Calu3 (cell line): Measurements from ENCODE around the gene PRKCZ. TPM values are rescaled to one million over a fixed set of nuclear protein-coding genes. Genes with fewer than 3 reads are reported as not detected.

Experiments
- BruUV-seq: library from RNA; stranded (reverse); fragments of 400-500 nt; replicated peaks from 2 replicates; lab custom pipeline; 2021; lab: Mats Ljungman, UMichigan
- CTCF ChIA-PET: fragments of 300-600 bp; sonication (Branson Sonifier 250); formaldehyde crosslinking; loops from one replicate; lab custom pipeline; 2022; ENCODE audit warnings: antibody characterized with exemption; lab: Charles Lee
- DNase-seq: peaks from one replicate; pipeline ENCODE4 v3.0.0; 2022
- H3K27ac Mint-ChIP-seq: one replicate; pipeline ENCODE4 v1.8.0; 2022; ENCODE audit warnings: mixed read lengths; ENCODE audit not compliant: unreplicated experiment
- H3K27me3 Mint-ChIP-seq: one replicate; pipeline ENCODE4 v1.8.0; 2022; ENCODE audit warnings: mixed read lengths; ENCODE audit not compliant: unreplicated experiment
- H3K36me3 Mint-ChIP-seq: one replicate; pipeline ENCODE4 v1.8.0; 2022; ENCODE audit warnings: mild to moderate bottlenecking, moderate library complexity, mixed read lengths; ENCODE audit not compliant: insufficient read depth, unreplicated experiment
- H3K4me1 Mint-ChIP-seq: one replicate; pipeline ENCODE4 v1.8.0; 2022; ENCODE audit warnings: mild to moderate bottlenecking, low read depth, mixed read lengths; ENCODE audit not compliant: unreplicated experiment
- H3K4me3 Mint-ChIP-seq: one replicate; pipeline ENCODE4 v1.8.0; 2022; ENCODE audit warnings: mild to moderate bottlenecking, low read depth, moderate library complexity, mixed read lengths; ENCODE audit not compliant: unreplicated experiment
- H3K9me3 Mint-ChIP-seq: one replicate; pipeline ENCODE4 v1.8.0; 2022; ENCODE audit warnings: low read depth, mixed read lengths; ENCODE audit not compliant: unreplicated experiment
- intact Hi-C: fragments of 100-400 bp; cut with micrococcal nuclease; formaldehyde crosslinking; loops from one replicate; pipeline ENCODE4 v1.10.0; 2022; ENCODE audit not compliant: unreplicated experiment
- total RNA-seq: library from RNA; stranded (reverse); gene quantifications from 2 replicates; pipeline ENCODE4 v1.2.3, GENCODE V29; 2022
- TF ChIP-seq, protein P1 (sequence below): fragments of 200-600 bp; IDR thresholded peaks from one replicate; pipeline ENCODE4 v1.8.0; 2022; ENCODE audit warnings: antibody characterized with exemption; ENCODE audit not compliant: unreplicated experiment

Gene PRKCZ
- total RNA-seq, 1 experiment from 2014 or later = 26.0 TPM

DNA sequence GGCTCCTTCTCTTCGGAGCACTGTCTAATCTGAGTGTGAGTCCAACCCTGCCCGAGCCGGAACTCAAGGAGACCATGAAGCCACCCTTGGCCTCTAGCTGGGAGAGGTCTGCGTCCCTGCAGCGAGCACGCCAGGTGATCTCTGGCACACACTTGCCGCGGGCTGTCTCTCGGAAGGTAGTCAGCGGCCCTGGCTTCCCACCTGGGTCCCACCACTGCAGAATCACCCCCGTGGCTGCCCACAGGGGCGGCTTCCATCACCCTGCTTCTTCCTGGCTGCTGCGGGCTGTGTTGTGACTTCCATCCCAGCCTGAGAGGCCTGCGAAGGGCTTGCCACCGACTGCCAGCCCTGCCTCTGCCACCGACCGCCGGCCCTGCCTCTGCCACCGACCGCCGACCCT is 127.3 kb downstream of the PRKCZ start:
- Mint-ChIP-seq H3K4me1 (no peaks in the 10 kb centered on the region), H3K36me3 (peaks cover 15% of the 10 kb centered on the region), H3K4me3 (no peak overlapping the region), H3K9me3 (no peaks in the 10 kb centered on the region), H3K27ac (no peak overlapping the region), H3K27me3 (no peaks in the 10 kb centered on the region)
- BruUV-seq = no TSS peak
- intact Hi-C loops = no loop called here
- TF ChIP-seq, protein P1, sequence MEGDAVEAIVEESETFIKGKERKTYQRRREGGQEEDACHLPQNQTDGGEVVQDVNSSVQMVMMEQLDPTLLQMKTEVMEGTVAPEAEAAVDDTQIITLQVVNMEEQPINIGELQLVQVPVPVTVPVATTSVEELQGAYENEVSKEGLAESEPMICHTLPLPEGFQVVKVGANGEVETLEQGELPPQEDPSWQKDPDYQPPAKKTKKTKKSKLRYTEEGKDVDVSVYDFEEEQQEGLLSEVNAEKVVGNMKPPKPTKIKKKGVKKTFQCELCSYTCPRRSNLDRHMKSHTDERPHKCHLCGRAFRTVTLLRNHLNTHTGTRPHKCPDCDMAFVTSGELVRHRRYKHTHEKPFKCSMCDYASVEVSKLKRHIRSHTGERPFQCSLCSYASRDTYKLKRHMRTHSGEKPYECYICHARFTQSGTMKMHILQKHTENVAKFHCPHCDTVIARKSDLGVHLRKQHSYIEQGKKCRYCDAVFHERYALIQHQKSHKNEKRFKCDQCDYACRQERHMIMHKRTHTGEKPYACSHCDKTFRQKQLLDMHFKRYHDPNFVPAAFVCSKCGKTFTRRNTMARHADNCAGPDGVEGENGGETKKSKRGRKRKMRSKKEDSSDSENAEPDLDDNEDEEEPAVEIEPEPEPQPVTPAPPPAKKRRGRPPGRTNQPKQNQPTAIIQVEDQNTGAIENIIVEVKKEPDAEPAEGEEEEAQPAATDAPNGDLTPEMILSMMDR = no peak
- no peak for DNase-seq
- CTCF ChIA-PET = no interaction called here

DNA sequence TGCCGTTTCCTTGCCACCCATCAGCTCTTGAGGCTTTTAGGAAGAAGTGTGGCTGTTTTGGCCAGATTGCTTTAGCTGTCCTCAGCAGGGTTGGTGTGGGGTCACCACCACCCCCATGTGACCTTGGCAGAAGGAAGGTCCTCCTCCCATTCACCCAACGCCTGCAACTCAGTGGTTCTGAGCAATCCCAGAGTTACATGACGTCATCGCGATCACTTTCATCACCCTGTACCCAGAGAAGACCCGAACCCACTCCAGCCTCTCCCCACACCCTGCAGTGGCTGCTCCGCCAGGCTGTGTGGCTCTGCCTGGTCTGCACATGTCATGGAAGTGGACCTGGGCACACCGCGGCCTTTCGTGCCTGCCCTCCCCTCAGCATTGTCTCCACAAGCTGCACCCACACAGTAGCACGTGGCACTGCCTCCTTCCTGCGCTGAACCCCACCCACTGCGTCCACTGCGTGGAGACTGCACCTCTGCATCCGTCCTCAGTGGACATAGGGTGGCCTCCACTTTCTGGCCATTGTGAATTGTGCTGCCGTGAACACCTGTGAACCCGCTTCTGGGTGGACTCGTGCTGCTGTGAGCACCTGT is 127.8 kb downstream of the PRKCZ start:
- CTCF ChIA-PET = no interaction called here
- H3K4me1 Mint-ChIP-seq = no peaks in the 10 kb centered on the region
- no peaks in the 10 kb centered on the region for H3K9me3 Mint-ChIP-seq
- no peaks in the 10 kb centered on the region for H3K27me3 Mint-ChIP-seq
- no peak overlapping the region for H3K4me3 Mint-ChIP-seq
- H3K36me3 Mint-ChIP-seq = peaks cover 14% of the 10 kb centered on the region
- TF ChIP-seq, protein P1 = no peak
- no peak overlapping the region for H3K27ac Mint-ChIP-seq
- no peak for DNase-seq
- BruUV-seq = no TSS peak
- intact Hi-C loops = no loop called here

DNA sequence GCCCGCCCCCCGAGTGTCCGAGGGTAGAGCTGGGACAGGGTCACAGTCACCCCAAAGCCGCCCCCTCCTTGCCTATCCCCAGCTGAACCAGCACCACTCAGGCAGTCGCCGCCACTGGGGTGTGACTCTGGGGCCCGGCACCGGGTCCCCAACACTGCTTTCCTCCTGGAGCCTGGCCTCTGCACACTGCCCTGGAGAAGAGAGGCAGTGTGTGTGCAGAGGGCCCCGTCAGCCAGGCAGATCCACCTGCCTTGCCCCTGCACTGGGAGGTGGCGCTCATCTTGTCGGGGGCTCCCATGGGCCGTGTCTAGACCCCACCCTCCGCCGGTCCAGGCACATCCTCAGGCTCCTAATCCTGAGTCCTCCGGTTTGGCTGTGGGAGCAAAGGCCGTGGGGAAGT is 128.7 kb downstream of the PRKCZ start:
- H3K36me3 Mint-ChIP-seq = peaks cover 14% of the 10 kb centered on the region
- intact Hi-C loops = no loop called here
- H3K4me1 Mint-ChIP-seq = no peaks in the 10 kb centered on the region
- no peak for DNase-seq
- no peak overlapping the region for H3K4me3 Mint-ChIP-seq
- H3K9me3 Mint-ChIP-seq = no peaks in the 10 kb centered on the region
- TF ChIP-seq, protein P1 = no peak
- BruUV-seq = no TSS peak
- no peaks in the 10 kb centered on the region for H3K27me3 Mint-ChIP-seq
- CTCF ChIA-PET = no interaction called here
- H3K27ac Mint-ChIP-seq = no peak overlapping the region

DNA sequence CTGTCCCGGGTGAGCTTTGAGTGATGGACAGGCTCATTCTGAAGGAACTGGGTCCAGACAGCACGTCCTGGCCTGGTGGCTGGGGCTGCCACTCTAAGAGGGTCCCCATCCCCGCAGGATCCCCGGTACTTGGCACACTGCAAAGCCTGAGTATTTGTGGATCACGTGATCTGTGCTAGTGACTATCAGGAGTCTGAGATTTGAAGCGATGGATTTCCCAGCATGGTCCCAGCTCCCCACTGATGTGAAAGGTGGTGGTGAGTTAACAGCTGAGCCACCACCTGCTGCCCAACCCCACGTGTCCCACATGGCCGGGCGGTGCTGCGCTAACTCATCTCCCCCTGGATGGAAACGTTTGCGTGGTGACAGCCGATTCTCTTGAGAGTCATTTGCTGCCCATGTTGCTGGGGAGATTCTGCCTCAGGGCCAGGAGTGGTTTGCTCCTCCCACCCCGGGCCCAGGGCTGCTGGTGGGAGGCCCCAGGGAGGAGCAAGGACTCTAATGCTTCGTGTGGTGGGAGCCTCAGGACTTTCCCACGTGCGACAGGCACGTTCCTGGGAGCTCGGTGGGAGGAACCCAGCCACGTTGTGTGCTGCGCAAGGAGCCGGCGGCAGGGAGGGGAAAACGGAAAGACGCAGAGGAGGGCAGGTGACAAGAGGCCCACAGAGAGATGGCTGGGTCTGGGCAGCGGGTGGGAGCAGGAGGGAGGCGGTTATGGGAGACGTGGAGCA is 129.2 kb downstream of the PRKCZ start:
- Mint-ChIP-seq H3K4me1 (no peaks in the 10 kb centered on the region), H3K36me3 (peaks cover 8% of the 10 kb centered on the region), H3K27me3 (no peaks in the 10 kb centered on the region), H3K27ac (no peak overlapping the region), H3K4me3 (no peak overlapping the region), H3K9me3 (no peaks in the 10 kb centered on the region)
- DNase-seq = no peak
- CTCF ChIA-PET = no interaction called here
- no TSS peak for BruUV-seq
- intact Hi-C loops = no loop called here
- TF ChIP-seq, protein P1 = no peak
